Measurements from ENCODE around the gene SLITRK4. TPM values are rescaled to one million over a fixed set of nuclear protein-coding genes. Genes with fewer than 3 reads are reported as not detected.

The SLITRK4 gene
- under 0.01 and 0.17 TPM in 2 replicates for total RNA-seq

GRCh38 chrX:143635915-143636314 is at the start of gene SLITRK4:
SLITRK4 (minus strand) TSS chrX:143636101; CDS start chrX:143631108, 4,993 bp downstream.

Other genes with a start within 250 kb of the SLITRK4 start
- not detected in 2 replicates for gene SPANXN3, start 118.6 kb downstream of the SLITRK4 start, total RNA-seq
- not detected in 2 replicates for gene SPANXN2, start 84.7 kb upstream of the SLITRK4 start, total RNA-seq
- gene UBE2NL, start 248.0 kb upstream of the SLITRK4 start, total RNA-seq, result not detected in 2 replicates